ENCODE measurements around the gene PLXDC2.
A peak's percentile ranks its signal among the peaks of the same experiment; 100 is the strongest.
"Not testable (repeated sequence)": the region's sequence is repeated elsewhere in the genome, so short reads cannot be mapped to it uniquely, and the experiment has no call there.

The PLXDC2 gene

GRCh38 chr10:20142311-20142710 is 326.1 kb downstream of the PLXDC2 start:
- no peak for DNase-seq

DNA sequence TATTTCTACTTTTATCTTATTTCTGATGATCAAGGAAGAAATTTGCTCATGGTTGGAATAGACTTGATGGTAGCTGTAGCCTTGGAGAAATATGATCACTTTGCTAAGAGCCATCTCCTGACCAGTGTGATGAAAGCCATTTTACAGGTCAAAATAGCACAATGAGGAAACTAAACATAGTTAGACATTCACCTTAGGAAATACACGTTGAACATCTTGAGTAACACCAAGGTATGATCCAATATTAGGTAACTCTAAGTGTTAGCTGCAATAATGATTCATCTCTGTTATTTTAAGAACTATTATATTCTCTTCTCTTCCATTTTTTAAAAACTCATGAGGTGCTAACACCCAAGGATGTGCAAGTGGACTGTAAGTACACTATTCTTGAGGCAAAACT is 328.0 kb downstream of the PLXDC2 start:
- DNase-seq: no peak

DNA sequence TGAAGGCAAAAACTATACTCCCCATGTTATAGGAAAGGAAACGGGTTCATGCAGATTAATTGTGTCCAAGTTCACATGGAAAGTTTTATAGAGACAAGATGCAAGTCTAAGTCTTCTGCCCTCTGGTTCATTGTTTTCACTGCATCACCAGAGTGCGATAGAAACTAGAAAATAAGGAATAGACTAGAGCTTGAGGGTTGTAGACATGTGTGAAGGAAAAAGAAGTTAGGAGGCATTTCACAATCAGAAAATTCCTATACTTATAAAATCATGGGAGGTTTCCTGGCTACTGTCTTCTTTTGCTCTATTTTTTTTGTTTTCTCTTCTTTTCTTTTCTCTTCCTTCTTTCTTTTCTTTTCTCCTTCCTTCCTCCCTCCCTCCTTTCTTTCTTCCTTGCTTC is 329.8 kb downstream of the PLXDC2 start:
- no peak for DNase-seq

GRCh38 chr10:20147684-20148083 is 331.5 kb downstream of the PLXDC2 start:
- DNase-seq: no peak

GRCh38 chr10:20156511-20156910 is 340.3 kb downstream of the PLXDC2 start:
- no peak for DNase-seq

- no peak for DNase-seq
Observed at GRCh38 chr10:20157314-20157713, 341.1 kb downstream of the PLXDC2 start.

DNA sequence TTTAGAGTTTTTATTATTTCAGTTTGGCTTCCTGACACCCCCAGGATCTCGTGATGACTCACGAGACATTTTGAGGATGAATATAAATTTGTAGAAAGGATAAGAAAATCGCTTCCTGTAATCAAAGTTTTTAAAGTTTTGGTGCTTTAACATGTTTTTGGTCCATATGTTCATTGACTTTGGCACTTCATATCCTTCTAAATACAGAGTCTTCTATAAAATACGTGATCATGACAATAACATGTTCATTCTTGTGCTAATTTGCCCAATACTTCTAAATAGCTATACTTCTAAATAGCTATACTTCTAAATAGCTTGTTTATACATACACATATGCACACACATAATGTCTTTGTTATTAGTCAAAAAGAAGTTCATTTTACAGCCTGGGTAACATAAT is 341.9 kb downstream of the PLXDC2 start:
- DNase-seq: no peak

- no peak for DNase-seq
Observed at GRCh38 chr10:20162123-20162522, 345.9 kb downstream of the PLXDC2 start.

DNA sequence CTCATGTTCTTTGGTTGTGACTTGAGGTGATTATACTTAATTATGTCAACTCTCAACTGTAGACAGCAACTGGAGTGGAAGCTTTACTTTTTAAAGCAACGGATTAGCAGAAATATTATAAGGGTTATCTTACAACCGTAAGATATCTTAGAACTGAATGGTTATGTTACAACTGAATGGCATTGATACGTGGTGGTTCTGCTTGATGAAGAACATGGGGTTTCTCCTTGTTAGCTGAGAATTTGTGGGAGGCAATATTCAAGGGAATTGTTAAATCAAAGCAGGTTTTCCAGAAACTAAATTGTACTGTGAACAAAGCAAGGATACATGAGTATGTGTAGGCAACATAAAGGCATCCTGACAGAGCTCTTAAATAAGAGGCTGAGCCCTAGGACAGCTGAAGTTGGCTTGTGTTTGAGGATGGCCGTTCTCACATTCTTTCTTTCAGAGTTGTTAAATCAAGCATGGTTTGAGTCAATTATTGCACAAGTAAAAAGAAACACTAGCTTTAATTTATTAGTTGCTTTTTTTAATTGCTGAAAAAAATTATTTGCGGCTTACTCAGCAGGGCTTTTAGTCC is 350.0 kb downstream of the PLXDC2 start:
- no peak for DNase-seq

- no peak for DNase-seq
Observed at GRCh38 chr10:20170661-20171060, 354.4 kb downstream of the PLXDC2 start.

- peak in 1 of 2 experiments; percentile 25 for DNase-seq
Observed at GRCh38 chr10:20173046-20173445, 356.8 kb downstream of the PLXDC2 start.

DNA sequence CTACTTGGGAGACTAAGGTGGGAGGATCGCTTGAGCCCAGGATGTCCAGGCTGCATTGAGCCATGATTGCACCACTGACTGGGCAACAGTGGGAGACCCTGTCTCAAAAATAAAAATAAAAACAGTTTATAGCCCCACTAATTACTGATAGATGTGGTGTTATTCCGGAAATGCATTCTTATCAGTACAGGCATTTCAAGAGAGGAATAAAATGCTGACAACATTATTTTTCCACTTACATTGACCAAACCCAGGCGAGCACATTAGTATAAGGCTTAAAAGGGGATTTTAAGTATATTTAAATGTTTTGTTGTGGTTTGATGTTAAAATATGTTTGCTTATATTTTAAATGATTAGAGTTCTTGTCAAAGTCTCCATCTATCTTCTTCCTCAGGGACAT is 359.5 kb downstream of the PLXDC2 start:
- DNase-seq: no peak

- DNase-seq: no peak
Observed at GRCh38 chr10:20180766-20181165, 364.5 kb downstream of the PLXDC2 start.

- no peak for DNase-seq
Observed at GRCh38 chr10:20181434-20181833, 365.2 kb downstream of the PLXDC2 start.

GRCh38 chr10:20185116-20185515 is 368.9 kb downstream of the PLXDC2 start:
- no peak for DNase-seq

GRCh38 chr10:20191392-20191791 is 375.2 kb downstream of the PLXDC2 start:
- DNase-seq: not testable (repeated sequence)

GRCh38 chr10:20195076-20195475 is 378.8 kb downstream of the PLXDC2 start:
- no peak for DNase-seq

GRCh38 chr10:20200758-20201157 is 384.5 kb downstream of the PLXDC2 start:
- no peak for DNase-seq

- no peak for DNase-seq
Observed at GRCh38 chr10:20202337-20202736, 386.1 kb downstream of the PLXDC2 start.

DNA sequence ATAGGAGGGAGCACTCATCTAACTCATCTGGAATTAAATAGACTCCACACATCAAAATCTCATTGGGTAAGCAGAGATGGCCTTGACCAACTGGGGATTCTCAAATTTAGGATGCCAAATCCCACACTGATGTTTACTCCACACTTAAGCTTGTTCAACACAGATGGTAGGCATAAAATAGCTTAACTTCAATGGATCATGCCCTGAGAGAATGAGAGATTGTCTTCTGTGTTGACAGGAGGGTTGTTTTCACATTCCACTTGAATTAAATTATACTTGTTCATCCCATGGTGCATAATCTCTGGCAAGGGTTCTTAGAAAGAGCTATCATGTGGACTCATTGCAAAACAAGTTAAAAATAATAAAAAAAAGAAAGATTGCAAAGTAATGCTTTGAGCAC is 391.4 kb downstream of the PLXDC2 start:
- DNase-seq: peak in 1 of 2 experiments; percentile 27

- DNase-seq: not testable (repeated sequence)
Observed at GRCh38 chr10:20209098-20209497, 392.9 kb downstream of the PLXDC2 start.

- DNase-seq: no peak
Observed at GRCh38 chr10:20215547-20216152, 399.4 kb downstream of the PLXDC2 start.

DNA sequence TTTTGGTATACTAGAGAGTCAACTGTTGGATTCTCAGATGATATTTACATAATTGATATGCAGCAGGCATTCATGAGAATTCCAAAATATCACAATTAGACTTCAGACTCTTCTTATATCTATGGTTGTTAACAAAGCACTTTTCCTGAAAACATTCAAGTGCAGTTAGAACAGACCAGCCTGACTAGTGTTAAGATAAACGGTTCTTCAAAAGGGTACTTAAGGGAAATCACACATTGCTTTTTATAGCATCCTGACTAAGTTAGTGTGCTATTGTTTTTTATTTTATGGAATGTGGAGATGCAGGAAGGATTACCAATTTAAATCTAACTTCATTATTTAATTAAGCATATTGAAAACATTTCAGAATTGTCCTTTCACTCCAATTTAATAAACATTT is 405.1 kb downstream of the PLXDC2 start:
- no peak for DNase-seq

GRCh38 chr10:20228729-20229128 is 412.5 kb downstream of the PLXDC2 start:
- no peak for DNase-seq

DNA sequence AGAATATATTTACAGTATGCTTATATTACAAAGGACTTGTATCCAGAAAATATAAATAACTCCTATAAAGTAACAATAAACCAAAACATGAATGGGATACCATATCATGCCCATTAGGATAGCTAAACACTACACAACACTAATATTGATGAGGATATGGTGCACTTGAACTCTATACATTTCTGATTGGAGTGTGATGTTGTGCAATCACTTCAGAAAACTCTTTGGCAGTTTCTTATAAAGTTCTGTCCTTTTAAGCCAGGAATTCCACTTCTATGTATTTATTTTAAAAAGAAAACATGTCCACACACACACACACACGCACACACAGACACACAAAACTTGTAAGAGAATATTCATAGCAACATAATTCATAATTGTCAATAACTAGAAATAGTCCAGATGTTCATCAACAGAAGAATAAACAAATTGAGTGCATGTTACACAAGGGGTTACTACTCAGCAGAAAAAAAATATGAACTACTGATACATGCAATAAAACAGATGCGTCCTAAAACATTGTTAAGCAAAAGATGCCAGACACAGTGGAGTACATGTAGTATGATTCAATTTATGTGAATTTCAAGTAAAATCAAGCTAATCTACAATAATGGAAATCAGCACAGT is 416.0 kb downstream of the PLXDC2 start:
- no peak for DNase-seq
